ENCODE measurements around the gene ZNF608.

The ZNF608 gene

GRCh38 chr5:124725622-124726258 lies 20.7 kb downstream of the ZNF608 start:
- no peak for TF ChIP-seq POLR2A (IDR thresholded peaks at IDR 0.05; ENCODE audit: low read length)
- no peak for TF ChIP-seq GATA1 (IDR thresholded peaks at IDR 0.05; ENCODE audit: low read depth, low read length)
- DNase-seq: no peak

GRCh38 chr5:124725040-124725434 lies 21.4 kb downstream of the ZNF608 start:
- no peak for DNase-seq
- TF ChIP-seq POLR2A (IDR thresholded peaks at IDR 0.05; ENCODE audit: low read length): no peak
- no peak for TF ChIP-seq GATA1 (IDR thresholded peaks at IDR 0.05; ENCODE audit: low read depth, low read length)

- no peak for TF ChIP-seq POLR2A (IDR thresholded peaks at IDR 0.05; ENCODE audit: low read length)
- no peak for TF ChIP-seq GATA1 (IDR thresholded peaks at IDR 0.05; ENCODE audit: low read depth, low read length)
- DNase-seq: no peak
These were observed 21.9 kb downstream of the ZNF608 start for GRCh38 chr5:124724357-124725039.

- DNase-seq: no peak
- TF ChIP-seq GATA1 (IDR thresholded peaks at IDR 0.05; ENCODE audit: low read depth, low read length) (no peak), POLR2A (IDR thresholded peaks at IDR 0.05; ENCODE audit: low read length) (no peak)
These were observed 25.2 kb downstream of the ZNF608 start for GRCh38 chr5:124721229-124721735.

GRCh38 chr5:124720593-124720992 lies 25.8 kb downstream of the ZNF608 start:
- DNase-seq: no peak
- TF ChIP-seq POLR2A (IDR thresholded peaks at IDR 0.05; ENCODE audit: low read length) (no peak), GATA1 (IDR thresholded peaks at IDR 0.05; ENCODE audit: low read depth, low read length) (no peak)

- DNase-seq: no peak
- TF ChIP-seq GATA1 (IDR thresholded peaks at IDR 0.05; ENCODE audit: low read depth, low read length) (no peak), POLR2A (IDR thresholded peaks at IDR 0.05; ENCODE audit: low read length) (no peak)
These were observed 27.1 kb downstream of the ZNF608 start for GRCh38 chr5:124719113-124719967.

GRCh38 chr5:124718380-124718789 lies 28.1 kb downstream of the ZNF608 start:
- no peak for TF ChIP-seq POLR2A (IDR thresholded peaks at IDR 0.05; ENCODE audit: low read length)
- TF ChIP-seq GATA1 (IDR thresholded peaks at IDR 0.05; ENCODE audit: low read depth, low read length): no peak
- peak in 1 of 2 experiments; percentile 8 for DNase-seq

- no peak for DNase-seq
- TF ChIP-seq POLR2A (IDR thresholded peaks at IDR 0.05; ENCODE audit: low read length) (no peak), GATA1 (IDR thresholded peaks at IDR 0.05; ENCODE audit: low read depth, low read length) (no peak)
These were observed 30.3 kb downstream of the ZNF608 start for GRCh38 chr5:124716169-124716568.

GRCh38 chr5:124714910-124715309 lies 31.5 kb downstream of the ZNF608 start:
- TF ChIP-seq GATA1 (IDR thresholded peaks at IDR 0.05; ENCODE audit: low read depth, low read length): no peak
- no peak for TF ChIP-seq POLR2A (IDR thresholded peaks at IDR 0.05; ENCODE audit: low read length)
- no peak for DNase-seq

GRCh38 chr5:124713595-124713994 lies 32.8 kb downstream of the ZNF608 start:
- no peak for DNase-seq

GRCh38 chr5:124712731-124713305 lies 33.6 kb downstream of the ZNF608 start:
- TF ChIP-seq POLR2A (IDR thresholded peaks at IDR 0.05; ENCODE audit: low read length) (no peak), GATA1 (IDR thresholded peaks at IDR 0.05; ENCODE audit: low read depth, low read length) (no peak)
- DNase-seq: no peak

More at GRCh38 chr5:124713595-124713994, 32.8 kb downstream of the ZNF608 start:
- TF ChIP-seq POLR2A (IDR thresholded peaks at IDR 0.05; ENCODE audit: low read length) (no peak), GATA1 (IDR thresholded peaks at IDR 0.05; ENCODE audit: low read depth, low read length) (no peak)

GRCh38 chr5:124708086-124708485 lies 38.4 kb downstream of the ZNF608 start:
- DNase-seq: no peak
- TF ChIP-seq GATA1 (IDR thresholded peaks at IDR 0.05; ENCODE audit: low read depth, low read length) (no peak), POLR2A (IDR thresholded peaks at IDR 0.05; ENCODE audit: low read length) (no peak)

GRCh38 chr5:124707520-124707919 lies 38.9 kb downstream of the ZNF608 start:
- DNase-seq: no peak
- no peak for TF ChIP-seq GATA1 (IDR thresholded peaks at IDR 0.05; ENCODE audit: low read depth, low read length)

All from erythroblast (primary cell).